ENCODE data around the gene LRRC2.

- no peak for TF ChIP-seq POLR2AphosphoS5 (IDR thresholded peaks at IDR 0.05)
- TF ChIP-seq CTCF (IDR thresholded peaks at IDR 0.05), result no peak
Observed at GRCh38 chr3:46607603-46608028, 41.5 kb upstream of the LRRC2 start.

All from breast epithelium (tissue), 3 donors.